ENCODE data around the gene TMEM139. TPM values are rescaled to one million over a fixed set of nuclear protein-coding genes. Genes with fewer than 3 reads are reported as not detected.

TMEM139 gene
- total RNA-seq, 6 experiments from 2014 or later = 0.25 TPM; not detected in 5

GRCh38 chr7:143280566-143280965 is 4.2 kb upstream of the TMEM139 start:
- Mint-ChIP-seq H3K9me3 (no peaks in the 10 kb centered on the region), H3K4me1 (ENCODE audit: low read depth) (peaks cover 26% of the 10 kb centered on the region), H3K36me3 (ENCODE audit: low read depth) (no peaks in the 10 kb centered on the region), H3K27me3 (ENCODE audit: insufficient read depth) (peaks cover 6% of the 10 kb centered on the region; the same call in 1 of the 2 replicates), H3K4me3 (no peak overlapping the region), H3K27ac (no peak overlapping the region)
- DNase-seq = no peak
- TF ChIP-seq CTCF (IDR thresholded peaks at IDR 0.05) = no peak

DNA sequence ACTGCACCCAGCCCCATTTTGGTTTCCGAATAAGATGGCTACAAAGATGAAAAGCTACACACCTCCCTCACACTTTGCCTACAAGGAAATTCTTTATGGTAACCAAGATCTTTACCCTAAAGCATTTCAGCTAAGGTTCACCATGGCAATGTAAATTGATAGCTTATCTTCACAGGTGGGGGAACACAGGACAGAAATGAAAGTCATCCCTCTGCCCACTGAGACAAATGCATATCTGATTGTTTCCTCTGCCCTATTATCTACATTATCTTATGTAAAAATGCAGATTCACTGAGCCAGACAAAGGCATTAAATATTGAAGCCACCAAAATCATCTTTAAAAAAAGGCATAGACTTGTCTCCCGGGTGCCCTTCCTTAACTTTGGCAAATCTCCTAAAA is 3.2 kb upstream of the TMEM139 start:
- no peak for TF ChIP-seq CTCF (IDR thresholded peaks at IDR 0.05)

GRCh38 chr7:143282124-143282523 is 2.6 kb upstream of the TMEM139 start:
- TF ChIP-seq CTCF (IDR thresholded peaks at IDR 0.05) = no peak
- H3K27ac Mint-ChIP-seq = no peak overlapping the region
- H3K27me3 Mint-ChIP-seq (ENCODE audit: insufficient read depth) = peaks cover 6% of the 10 kb centered on the region; the same call in 1 of the 2 replicates
- no peak for DNase-seq
- no peaks in the 10 kb centered on the region for H3K9me3 Mint-ChIP-seq
- no peaks in the 10 kb centered on the region for H3K36me3 Mint-ChIP-seq (ENCODE audit: low read depth)
- H3K4me1 Mint-ChIP-seq (ENCODE audit: low read depth) = peaks cover 30% of the 10 kb centered on the region
- H3K4me3 Mint-ChIP-seq = no peak overlapping the region

More for the DNA sequence above, 3.2 kb upstream of the TMEM139 start:
- DNase-seq = no peak
- Mint-ChIP-seq H3K4me3 (no peak overlapping the region), H3K27ac (no peak overlapping the region), H3K36me3 (ENCODE audit: low read depth) (no peaks in the 10 kb centered on the region), H3K9me3 (no peaks in the 10 kb centered on the region), H3K27me3 (ENCODE audit: insufficient read depth) (peaks cover 6% of the 10 kb centered on the region; the same call in 1 of the 2 replicates), H3K4me1 (ENCODE audit: low read depth) (peaks cover 30% of the 10 kb centered on the region)

- peaks cover 36% of the 10 kb centered on the region for H3K4me1 Mint-ChIP-seq (ENCODE audit: low read depth)
These were observed 1.4 kb upstream of the TMEM139 start for GRCh38 chr7:143283381-143283780.

DNA sequence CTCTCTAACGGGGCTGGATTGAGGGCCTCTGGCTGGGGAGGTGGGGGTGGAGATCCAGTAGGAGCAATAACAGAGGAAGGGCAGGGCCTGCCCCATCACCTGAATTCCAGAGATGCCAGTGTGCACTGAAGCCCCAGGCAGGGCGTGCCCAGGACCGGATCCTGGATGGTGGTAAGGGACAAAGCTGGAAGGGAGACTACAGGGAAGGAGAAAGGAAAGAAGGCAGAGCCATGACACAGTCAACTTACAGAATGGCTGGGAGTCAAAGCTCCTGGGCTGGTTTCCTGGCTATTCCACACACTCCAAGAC is 666 bp downstream of the TMEM139 start:
- no peak for DNase-seq
- Mint-ChIP-seq H3K36me3 (ENCODE audit: low read depth) (peaks cover 15% of the 10 kb centered on the region), H3K27ac (no peak overlapping the region), H3K4me1 (ENCODE audit: low read depth) (peaks cover 35% of the 10 kb centered on the region), H3K4me3 (no peak overlapping the region), H3K27me3 (ENCODE audit: insufficient read depth) (peaks cover 6% of the 10 kb centered on the region; the same call in 1 of the 2 replicates), H3K9me3 (peaks cover 4% of the 10 kb centered on the region; the same call in 1 of the 2 replicates)
- no peak for TF ChIP-seq CTCF (IDR thresholded peaks at IDR 0.05)

More at GRCh38 chr7:143283381-143283780, 1.4 kb upstream of the TMEM139 start:
- Mint-ChIP-seq H3K27me3 (ENCODE audit: insufficient read depth) (peaks cover 6% of the 10 kb centered on the region; the same call in 1 of the 2 replicates), H3K9me3 (peaks cover 4% of the 10 kb centered on the region; the same call in 1 of the 2 replicates), H3K27ac (no peak overlapping the region), H3K4me3 (no peak overlapping the region), H3K36me3 (ENCODE audit: low read depth) (peaks cover 5% of the 10 kb centered on the region)
- TF ChIP-seq CTCF (IDR thresholded peaks at IDR 0.05) = no peak
- DNase-seq = no peak
